Right hindlimb (tissue), 1 donor: ENCODE measurements around the gene WASF2.
"Not testable (repeated sequence)": the region's sequence is repeated elsewhere in the genome, so short reads cannot be mapped to it uniquely, and the experiment has no call there.

Source experiments
- DNase-seq: peaks from one replicate; pipeline ENCODE4 v3.0.0-alpha.2; 2018

Gene WASF2

DNA sequence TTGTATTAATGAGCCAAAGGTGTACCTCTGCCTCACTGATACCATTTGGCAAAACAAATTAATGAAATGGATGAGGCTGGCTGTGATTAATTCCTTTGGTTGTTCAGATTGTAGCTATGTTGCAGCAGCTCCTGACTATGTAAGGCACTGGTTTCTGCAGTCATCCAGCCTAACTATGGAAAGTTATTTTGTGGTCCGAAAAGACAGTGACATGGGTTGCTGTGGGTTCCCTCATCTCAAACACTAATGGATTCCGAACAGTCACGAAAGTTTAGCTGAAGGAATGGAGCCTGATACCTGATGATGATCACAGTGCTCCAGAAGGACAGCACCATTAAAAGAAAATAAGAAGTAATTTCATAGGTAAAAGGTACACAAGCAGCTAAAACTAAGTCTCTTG, 42.6 kb downstream of the WASF2 start:
- no peak for DNase-seq

DNA sequence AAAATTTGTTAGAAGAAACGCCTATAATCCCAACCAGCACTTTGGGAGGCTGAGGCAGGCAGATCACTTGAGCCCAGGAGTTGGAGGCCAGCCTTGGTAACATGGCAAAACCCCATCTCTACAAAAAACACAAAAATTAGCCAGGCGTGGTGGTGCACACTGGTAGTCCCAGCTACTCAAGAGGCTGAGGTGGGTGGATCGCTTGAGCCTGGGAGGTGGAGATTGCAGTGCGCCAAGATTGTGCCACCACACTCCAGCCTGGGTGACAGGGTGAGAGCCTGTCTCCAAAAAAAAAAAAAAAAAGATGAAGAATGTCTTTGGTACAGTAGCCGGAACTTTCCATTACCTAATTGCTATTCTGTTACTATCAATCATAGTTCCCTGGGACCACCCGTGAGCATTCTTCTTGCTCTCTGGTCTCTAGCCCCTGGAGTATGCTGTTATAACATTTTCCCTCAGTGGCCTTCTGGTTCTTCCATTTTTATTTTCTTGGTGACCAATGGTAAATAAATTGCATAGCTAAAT, 43.4 kb downstream of the WASF2 start:
- DNase-seq: no peak

DNA sequence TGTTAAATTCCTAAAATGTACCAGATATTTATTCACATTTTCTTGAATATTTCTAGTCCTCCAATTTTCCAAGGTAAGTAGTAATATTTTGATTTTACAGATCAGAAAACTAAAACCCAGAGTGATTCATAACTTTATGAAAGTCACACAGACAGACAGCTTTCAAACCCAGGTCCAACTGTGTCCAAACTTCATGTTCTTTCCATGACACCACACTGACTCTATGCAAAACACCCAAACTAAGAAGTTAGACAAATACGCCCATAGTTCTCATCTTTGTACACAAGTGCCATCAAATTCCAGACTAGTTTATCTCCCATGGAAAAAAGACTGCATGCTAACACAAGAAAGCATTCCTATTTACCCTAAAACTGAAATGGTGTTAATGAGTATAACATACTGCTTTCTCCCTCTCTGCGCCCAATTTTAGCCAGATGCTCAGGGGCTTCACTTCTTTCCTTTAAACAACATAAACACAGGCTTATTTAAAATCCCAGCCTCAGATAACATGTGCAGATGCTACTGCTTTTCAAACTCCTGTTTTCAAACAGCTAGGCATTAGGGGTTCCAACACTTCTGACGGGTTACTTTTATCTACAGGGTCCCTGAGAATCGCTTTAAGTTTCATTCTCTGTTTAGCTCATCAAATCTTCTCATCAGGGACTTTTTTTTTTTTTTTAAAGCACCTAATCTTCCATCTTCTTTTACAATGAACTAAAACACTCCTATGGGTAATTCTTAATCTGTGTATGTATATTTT, 44.6 kb downstream of the WASF2 start:
- no peak for DNase-seq

DNA sequence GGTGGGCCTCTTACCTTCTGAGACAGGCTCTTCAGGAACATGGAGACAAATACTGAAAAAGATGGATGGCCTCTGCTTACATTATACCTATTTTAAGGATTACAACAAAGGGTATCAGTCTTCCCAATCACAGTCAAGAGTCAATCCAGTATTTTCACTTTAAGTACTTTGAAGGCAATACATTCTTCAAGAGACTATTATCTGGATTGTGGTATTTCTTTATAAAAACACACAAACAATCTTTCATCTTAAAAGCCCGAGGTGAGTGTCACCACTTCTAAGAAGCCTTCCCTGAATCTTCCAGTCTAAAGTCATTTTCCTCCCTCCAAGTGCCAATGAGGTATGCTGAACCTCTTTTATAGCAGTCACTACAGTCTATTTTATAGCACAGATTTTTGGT, 45.3 kb downstream of the WASF2 start:
- no peak for DNase-seq

DNA sequence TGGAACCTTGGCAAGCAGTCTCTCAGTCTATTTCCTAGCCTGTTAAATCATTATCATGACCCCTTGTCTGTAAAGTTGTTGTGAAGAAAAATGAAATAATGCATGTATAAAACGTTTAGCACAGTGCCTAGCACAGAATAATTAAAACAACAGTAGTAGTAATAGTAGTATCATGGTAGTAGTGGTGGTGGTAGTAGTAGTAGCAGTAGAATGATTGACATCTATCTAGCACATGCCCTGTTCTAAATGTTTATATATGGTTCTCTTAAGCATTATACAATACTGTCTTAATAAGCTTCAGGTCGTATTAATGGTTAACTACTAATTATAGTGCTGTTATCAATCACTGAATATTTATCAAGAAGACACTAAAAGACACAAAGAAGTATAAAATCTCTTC, 50.8 kb downstream of the WASF2 start:
- DNase-seq: no peak

DNA sequence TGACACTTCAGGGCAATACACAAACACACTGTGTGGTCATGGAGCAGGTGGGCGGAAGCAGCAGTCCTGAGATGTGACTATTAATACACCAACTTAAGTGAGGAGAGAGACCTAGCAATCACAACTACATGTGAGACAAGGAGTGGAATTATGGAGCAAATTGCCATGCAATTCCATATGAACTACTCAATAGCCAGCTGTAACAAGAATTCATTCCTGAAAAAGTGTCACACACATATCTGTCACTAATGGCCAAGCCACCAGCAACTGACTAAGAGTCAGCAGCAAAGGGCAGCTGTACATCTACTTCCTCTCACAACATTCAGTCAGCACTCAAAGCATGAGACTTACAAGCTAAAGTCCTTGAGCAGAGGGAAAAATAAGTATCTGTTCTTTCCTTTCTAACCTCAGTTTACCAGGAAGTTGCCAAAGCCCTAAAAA, 51.3 kb downstream of the WASF2 start:
- no peak for DNase-seq

DNA sequence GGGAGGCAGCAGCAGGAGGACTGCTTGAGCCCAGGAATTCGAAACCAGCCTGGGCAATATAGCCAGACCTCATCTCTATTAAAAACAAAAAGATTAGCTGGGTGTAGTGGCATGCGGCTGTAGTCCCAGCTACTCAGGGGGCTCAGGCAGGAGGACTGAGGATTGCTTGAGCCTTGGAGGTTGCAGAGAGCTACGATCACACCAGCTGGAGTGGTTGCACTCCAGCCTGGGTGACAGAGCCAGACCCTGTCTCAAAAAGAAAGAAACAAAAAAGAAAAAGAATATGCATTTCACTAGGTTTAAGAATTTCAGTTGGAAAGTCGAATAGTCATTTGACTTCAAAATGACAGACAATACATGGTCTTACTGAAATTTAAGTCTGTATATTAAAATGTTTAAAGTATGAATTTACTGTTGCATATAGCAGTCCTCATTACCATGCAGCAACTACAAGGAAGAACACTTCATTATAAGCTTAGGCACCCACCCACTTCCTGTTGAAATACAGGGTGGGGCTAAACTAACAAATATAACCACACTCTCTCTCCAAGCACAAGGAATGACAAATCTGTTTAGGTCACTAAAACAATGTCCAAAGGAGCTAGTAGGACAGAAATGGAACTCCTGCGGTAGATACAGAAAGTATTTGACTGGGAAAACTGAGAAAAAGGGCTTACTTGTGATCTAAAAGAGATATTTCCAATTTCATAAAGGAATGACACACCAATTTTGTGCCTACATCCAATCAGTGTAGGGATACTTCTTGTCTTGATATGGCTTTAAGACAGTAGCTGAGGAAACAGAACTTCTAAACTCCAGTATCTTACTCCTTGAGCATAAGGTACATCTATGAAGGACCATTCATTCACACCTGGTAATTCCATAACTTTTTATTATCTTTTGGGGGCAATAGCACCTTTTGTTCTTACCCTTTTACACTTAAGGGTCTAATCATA, 53.5 kb downstream of the WASF2 start:
- no peak for DNase-seq

DNA sequence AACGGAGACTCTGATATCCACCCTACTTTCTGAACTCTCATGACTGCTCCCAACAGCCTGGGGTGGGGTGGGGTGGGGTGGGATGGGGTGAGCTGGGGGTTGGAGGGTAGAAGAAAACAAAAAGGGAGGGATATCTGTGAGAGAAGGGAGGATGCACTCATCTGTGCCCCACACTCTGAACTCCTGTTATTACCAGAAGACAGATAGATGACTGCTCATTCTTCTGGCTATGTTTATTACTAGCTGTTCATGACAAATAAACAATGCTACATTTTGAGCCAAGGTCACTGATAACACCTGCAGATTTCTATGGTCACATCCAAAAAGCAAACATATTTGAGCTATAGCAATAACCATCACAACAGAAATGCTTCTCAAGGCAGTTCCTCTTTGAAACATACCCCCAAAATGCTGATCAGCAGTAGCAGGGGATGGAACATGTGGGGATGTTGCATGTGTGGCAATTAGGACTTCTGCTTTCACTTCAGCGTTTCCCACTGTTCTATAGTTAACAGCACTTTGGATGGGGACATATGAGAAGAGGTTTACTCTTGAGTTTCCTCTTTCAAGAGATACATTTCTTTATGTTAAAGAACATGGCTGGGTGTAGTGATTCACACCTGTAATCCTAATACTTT, 54.3 kb downstream of the WASF2 start:
- no peak for DNase-seq

DNA sequence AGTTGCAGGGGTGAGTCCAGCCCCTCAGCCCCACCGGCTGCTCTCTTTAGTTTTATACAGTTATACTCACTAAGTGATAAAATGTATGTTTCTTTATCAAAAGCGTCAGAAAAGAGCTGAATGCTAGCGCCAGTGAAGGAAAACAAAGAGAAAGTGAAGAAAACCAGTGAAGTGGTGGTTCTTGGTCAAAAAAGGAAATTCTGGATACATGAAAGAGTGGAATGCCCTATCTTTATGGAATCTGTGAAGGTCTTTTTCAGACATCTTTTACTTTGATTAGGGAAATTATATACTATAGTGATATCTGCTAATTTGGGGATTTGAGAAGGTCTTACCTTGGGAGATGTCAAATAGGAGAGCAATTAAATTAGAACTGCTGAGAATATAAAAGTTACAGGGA, 56.3 kb downstream of the WASF2 start:
- DNase-seq: no peak

DNA sequence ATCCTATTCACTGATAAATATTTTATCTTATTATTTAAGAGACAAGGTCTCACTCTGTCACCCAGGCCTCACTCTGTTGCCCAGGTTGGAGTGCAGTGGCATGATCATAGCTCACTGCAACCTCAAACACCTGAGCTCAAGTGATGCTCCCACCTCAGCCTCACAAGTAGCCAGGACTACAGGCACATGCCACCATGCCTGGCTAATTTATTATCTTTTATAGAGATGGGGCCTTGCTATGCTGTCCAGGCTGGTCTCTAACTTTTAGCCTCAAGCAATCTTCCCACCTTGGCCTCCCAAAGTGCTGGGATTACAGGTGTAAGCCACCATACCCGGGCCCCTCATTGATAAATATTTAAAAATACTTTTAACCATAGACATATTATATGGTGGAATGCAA, 57.2 kb downstream of the WASF2 start:
- not testable (repeated sequence) for DNase-seq

DNA sequence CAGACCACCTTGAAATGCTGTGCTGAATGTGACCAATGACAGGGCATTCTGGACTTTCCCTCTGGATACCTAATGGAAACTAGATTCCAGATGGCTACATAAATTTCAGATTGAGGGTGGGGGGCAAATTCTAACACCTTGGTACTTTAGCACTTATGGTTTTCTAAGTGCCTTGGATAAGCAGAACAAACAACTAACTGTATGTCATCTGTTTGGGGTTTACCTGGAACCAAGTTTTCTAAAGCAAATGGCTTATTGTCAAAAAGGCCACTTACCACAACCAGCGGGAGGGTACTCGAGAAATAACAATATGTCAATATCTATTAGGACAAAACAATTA, 58.4 kb downstream of the WASF2 start:
- no peak for DNase-seq

DNA sequence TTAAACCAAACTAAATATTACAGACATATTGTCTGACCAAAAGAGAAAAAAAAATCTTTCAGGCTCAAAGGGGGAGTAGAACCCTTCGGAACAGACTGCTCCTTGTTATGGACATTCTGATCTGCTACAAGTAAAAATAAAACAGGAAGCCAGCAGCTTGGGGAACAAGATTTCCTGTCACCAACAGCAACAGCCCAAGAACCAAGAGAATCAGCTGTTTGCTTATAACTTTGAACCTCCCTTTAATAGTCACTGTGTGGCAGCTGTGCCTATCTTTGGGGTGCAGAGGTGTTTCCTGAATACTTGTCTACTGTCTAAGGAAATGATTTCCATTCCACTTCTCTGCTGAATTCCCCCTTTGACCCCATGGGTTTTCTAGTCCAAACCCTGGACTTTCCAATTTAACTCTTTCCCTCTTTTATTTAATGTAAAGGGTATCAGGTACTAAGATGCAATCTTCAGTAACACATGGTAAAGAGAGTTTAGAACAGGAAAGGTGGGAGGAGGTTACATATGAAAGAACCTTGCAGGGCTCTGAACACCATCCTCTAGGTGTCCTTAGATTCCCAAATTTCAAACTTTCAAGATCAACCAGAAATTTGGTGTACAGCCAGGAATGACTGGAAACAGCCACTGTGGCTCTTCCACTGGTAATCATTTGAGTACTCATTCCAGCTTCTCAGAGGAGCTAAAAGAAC, 58.9 kb downstream of the WASF2 start:
- peak; percentile 53 for DNase-seq

DNA sequence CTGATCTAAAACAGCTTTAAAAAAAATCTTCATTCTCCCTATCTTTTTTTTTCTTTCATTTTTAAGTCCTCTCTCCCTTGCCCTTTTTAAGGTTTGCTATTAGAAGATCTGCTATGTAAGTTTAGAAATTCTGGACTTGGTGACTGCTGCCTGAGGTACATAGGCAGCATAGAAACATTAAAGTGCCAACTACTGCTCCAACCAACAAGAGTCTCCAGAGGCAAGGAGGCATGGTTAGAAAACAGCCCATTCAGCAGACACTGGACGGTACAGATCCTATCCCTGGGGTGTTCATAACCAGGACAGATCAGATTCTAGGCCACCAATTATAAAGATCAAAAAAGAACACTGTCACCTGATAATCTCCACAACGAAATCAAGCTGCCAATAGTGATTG, 60.9 kb downstream of the WASF2 start:
- DNase-seq: no peak

DNA sequence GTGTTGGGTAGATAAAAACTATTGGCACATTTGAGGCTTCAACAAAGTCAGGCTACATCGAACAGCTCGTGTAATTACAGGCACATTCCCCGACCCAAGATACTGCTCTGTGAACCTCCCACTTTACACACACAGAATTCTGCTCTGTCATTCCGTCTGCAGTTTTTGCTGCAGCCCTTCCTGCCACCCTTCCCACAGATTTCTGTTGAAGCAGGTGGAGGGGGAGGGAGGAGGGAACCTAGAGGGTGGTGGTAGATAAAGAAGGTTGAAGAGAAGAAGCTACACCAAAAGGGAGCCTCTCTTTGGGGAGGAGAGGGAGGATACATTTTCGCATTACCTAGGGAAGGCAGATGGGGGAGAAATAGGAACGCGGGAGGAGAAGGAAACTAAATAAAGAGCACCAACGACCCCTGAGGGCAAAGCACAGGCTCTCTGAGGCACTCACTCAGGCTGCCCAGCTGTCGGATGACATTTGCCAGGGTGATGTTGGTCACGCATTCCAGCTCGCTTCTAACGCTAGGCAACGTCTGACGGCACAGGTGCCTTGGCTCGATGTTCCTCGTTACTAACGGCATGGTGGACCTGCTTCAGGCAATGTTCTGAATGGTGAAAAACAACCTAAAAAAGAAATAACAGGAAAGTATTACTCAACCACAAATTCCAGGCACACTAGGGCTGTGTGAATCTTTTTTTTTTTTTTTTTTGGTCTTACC, 61.5 kb downstream of the WASF2 start:
- peak; percentile 58 for DNase-seq

DNA sequence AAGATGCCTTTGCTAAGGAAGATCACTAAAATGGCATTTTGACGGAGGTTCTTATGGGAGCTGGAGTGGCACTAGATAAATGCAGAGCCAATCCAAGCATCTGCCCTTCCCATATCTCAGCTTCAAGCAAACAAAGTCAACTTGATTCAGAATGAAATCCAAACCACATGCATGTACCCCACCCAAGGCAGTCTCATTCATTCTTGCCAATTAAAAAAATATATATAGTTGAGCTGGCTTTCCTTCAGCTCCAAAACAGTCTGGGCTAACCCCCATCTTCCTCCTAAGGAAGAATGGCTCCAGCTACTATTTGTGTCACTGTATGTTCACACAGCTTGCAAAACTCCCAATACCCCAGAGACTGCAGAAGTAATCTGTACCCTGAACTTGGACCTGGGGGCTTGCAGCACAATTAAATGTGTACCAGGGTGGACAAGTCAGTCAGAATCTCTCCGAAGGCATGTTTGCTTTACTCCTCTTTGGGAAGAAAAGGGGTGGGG, 62.1 kb downstream of the WASF2 start:
- no peak for DNase-seq

DNA sequence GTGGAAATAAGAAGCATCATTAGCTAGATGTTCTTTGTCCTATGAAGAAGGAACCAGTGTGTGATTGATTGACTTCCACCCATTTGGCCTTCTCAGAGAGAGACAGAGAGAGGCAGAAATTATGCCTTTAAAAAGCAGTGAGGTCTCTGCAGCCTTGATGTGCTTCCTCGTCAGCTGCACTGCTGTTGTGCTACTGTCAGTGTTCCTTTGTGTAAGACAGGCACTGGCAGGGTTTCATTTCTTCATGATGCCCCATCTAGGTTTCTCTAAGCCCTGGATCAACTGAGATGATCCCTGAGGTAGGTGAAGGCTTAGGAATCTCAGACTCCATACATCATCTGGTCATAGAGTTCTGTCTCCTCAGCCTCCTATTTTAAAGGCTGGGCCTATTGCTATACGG, 62.6 kb downstream of the WASF2 start:
- no peak for DNase-seq

DNA sequence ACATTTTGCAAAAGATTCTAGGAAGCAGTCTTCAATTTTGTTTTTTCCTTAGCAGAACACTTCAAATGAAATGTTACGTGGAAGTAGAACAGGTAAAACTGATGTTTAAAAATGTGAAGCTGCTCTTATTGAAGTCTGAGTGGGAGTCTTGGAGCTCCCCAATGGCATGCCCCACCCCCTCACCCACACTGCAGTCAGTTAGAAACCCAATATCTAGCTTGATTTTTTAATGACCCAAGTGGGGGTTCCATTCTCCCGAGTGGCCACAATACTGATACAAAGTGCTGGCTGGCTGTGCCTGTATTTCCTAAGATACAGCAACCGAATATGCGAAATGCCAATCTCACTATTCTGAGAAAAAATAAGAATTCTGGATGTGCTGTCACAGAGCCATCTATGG, 66.3 kb downstream of the WASF2 start:
- no peak for DNase-seq

DNA sequence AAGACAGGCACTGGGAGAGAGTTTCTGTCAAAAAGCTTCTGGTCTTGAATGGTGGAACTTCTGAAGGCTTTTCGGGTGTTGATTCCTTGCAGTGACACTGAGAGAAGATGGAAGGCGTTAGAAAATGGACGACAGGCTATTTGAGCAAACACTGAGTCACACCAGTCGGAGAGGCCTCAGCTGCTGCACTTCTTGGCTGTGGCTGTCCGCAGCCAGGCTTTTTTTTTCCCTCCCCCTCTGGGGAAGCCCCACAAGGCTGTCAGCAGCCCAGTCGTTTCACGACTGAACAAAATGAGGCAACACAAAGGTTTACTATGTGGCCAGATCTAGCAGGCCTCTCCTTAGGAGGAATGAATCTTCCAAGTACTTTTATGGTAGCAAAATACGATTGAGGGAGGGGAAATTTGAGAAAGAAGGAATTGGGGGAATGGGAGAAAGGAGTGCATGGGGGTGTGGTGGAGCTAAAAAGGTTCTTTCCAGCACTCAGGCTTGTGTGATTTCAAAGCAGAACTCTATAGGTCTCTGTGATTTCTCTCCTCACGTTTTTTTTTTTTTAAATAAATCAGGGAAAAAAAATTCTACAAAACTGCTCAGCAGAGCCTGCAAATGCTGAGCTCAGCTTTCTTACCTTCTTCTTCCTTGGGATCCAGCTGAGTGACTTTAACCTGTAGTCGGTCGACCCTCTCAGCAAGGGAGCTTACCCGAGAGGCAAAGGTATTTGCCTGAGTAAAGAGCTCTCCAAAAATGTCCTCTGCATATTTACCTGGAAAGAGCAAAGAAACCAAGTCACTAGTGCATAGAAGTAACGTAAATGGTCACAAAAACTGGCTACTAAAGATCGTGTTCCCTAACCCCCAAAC, 71.4 kb downstream of the WASF2 start:
- DNase-seq: peak; percentile 89

DNA sequence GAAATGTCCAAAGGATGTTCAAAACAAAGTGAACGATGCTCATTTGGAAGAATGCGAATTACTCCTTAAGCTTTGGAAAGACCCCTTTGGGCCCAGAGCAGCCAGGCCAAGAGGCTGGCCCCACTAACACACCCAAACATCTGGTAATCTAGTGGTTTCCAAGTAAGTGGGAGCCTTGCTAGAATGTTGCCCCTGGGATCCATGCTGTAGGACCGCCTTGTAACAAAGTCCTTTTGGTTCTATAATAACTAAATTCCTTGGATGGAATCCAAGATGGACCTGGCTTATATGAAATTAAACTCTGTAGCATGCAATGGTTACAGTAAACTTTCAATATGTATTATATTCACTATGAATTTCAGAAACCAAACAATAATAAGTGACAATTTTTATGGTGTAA, 72.3 kb downstream of the WASF2 start:
- DNase-seq: peak; percentile 67

DNA sequence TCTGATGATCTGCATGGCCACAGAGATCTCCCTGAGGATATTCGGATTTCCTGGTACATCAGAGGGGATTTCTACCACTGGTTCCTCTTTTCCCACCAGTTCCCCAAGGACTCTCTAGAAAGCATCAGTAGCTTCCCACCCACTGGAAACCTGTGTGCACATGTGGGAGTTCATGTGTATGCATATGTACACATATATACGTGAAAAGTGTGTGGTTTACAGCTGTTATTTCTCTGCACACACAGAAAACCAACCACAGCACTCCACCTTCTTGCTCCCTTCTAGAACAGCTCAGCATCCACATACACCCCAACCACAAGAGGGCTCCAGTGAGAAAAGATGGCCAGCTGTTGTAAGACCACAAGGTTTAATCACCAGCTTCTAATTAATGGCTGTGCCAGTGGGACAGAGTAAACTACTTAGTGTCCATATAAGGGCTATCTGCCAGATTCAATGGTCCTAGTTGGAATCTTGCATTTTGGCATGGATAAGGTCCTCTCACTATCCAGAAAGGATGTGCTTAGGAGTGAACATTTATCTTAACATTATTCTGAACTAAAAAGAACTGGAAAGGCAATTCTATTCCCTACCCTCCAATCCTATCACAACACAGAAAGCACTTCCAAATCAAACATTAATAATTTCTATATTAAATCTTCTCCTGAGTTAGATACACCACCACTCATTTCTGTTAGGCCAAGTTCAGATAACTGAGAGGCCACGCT, 73.4 kb downstream of the WASF2 start:
- DNase-seq: no peak
